Measurements from ENCODE around the gene SHROOM3. TPM values are rescaled to one million over a fixed set of nuclear protein-coding genes. Genes with fewer than 3 reads are reported as not detected.
"Not testable (repeated sequence)": the region's sequence is repeated elsewhere in the genome, so short reads cannot be mapped to it uniquely, and the experiment has no call there.

SHROOM3 gene
- total RNA-seq, 2 donors from 2014 or later = 139 to 171 TPM

DNA sequence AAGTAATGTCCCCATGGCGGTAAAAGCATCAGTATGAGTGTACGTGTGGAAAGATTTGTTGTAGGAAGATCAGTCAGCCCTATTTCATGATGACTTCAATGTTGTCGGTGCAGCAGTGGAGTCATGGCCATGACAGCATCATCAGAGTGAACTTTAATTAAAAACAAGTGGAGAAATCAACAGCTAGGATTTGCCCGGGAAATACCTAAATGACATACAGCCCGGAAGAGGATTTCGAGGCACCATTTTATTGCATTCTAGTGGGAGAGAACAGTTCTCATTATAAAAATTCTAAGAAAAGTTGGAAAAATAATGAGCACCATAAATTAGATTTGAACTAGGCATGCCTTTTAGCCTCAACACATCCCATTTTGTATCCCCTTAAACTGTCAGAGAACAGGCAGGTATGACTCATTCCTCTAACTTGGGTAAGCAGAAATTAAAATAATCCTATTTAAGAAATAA is 170.1 kb downstream of the SHROOM3 start:
- Histone ChIP-seq H3K27ac (peak overlapping the region; percentile 56 to 66), H3K27me3 (replicated peaks; ENCODE audit: insufficient read depth) (no peaks in the 10 kb centered on the region), H3K4me3 (peak overlapping the region; percentile 10), H3K9me3 (no peaks in the 10 kb centered on the region), H3K36me3 (no peaks in the 10 kb centered on the region), H3K4me1 (ENCODE audit: control insufficient read depth in 1 of 2, low read depth in 2 of 2) (peaks cover 40 to 95% of the 10 kb centered on the region in 2 donors)
- DNase-seq (ENCODE audit: low spot score) (no peak), ATAC-seq (ENCODE audit: insufficient number of reproducible peaks, low FRiP score, low read depth) (no peak)
- TF ChIP-seq, protein P1, sequence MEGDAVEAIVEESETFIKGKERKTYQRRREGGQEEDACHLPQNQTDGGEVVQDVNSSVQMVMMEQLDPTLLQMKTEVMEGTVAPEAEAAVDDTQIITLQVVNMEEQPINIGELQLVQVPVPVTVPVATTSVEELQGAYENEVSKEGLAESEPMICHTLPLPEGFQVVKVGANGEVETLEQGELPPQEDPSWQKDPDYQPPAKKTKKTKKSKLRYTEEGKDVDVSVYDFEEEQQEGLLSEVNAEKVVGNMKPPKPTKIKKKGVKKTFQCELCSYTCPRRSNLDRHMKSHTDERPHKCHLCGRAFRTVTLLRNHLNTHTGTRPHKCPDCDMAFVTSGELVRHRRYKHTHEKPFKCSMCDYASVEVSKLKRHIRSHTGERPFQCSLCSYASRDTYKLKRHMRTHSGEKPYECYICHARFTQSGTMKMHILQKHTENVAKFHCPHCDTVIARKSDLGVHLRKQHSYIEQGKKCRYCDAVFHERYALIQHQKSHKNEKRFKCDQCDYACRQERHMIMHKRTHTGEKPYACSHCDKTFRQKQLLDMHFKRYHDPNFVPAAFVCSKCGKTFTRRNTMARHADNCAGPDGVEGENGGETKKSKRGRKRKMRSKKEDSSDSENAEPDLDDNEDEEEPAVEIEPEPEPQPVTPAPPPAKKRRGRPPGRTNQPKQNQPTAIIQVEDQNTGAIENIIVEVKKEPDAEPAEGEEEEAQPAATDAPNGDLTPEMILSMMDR (IDR thresholded peaks at IDR 0.05) = no peak

DNA sequence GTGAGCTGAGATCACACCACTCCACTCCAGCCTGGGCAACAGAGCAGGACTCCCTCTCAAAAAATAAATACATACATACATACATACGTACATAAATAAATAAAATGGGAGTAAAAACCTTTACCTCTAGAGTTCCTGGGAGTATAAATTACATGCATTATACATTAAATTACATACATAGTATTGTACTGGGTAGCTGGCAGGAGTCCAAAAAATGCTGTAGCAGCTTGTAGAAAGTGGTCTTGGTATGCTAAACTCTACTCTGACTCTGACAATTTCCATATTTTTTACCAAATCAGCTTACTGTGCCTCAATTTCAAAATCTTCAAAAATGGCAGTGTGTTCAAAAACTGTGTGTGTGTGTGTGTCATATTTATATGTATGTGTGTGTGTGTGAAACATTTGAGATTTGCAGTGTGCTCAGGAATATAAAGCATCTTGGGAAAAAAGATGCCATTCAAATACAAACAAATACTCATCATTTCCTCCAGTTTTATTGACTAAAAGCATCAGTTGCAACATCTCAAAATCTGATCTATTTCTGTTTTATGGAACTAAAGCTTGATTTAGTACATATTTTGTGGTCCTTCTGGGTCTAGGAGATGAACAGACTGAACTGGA is 171.7 kb downstream of the SHROOM3 start:
- no peak overlapping the region for H3K4me3 ChIP-seq
- ATAC-seq (ENCODE audit: insufficient number of reproducible peaks, low FRiP score, low read depth) (no peak), DNase-seq (ENCODE audit: low spot score) (no peak)
- no peaks in the 10 kb centered on the region for H3K27me3 ChIP-seq (replicated peaks; ENCODE audit: insufficient read depth)
- H3K9me3 ChIP-seq = no peaks in the 10 kb centered on the region
- TF ChIP-seq, protein P1 (IDR thresholded peaks at IDR 0.05) = no peak
- H3K4me1 ChIP-seq (ENCODE audit: control insufficient read depth in 1 of 2, low read depth in 2 of 2) = peaks cover 43 to 95% of the 10 kb centered on the region in 2 donors
- H3K27ac ChIP-seq = peak overlapping the region; percentile 85 to 90
- no peaks in the 10 kb centered on the region for H3K36me3 ChIP-seq

DNA sequence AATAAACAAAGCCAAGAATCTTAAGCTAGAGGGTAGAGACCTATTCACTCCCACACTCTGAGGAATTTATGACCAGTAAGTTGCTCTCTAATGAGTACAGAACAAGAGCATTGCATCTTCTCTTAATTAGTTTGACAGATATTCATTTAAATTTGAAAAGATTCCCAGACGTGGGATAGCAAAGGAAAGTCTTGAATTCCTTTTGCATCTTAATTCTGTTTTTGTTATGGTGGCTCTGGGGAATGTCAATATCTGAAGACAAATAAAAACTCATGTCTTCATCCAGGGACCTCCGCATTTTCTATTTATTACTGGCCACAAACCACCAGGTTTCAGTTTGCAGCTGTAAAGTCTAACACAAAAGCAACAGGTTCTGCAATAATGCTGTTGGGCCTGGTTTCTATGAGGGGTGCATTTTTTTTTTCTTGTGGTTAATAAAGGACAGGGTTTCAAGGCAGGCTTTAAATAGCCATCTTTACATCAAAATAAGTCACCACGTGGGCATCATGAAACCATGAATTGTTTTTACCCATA is 172.3 kb downstream of the SHROOM3 start:
- no peak overlapping the region for H3K4me3 ChIP-seq
- H3K27ac ChIP-seq = peak overlapping the region; percentile 85 to 90
- no peaks in the 10 kb centered on the region for H3K9me3 ChIP-seq
- peaks cover 44 to 95% of the 10 kb centered on the region in 2 donors for H3K4me1 ChIP-seq (ENCODE audit: control insufficient read depth in 1 of 2, low read depth in 2 of 2)
- TF ChIP-seq, protein P1 (IDR thresholded peaks at IDR 0.05) = no peak
- ATAC-seq (ENCODE audit: insufficient number of reproducible peaks, low FRiP score, low read depth) = no peak
- no peaks in the 10 kb centered on the region for H3K36me3 ChIP-seq
- DNase-seq (ENCODE audit: low spot score) = no peak
- H3K27me3 ChIP-seq (replicated peaks; ENCODE audit: insufficient read depth) = no peaks in the 10 kb centered on the region

DNA sequence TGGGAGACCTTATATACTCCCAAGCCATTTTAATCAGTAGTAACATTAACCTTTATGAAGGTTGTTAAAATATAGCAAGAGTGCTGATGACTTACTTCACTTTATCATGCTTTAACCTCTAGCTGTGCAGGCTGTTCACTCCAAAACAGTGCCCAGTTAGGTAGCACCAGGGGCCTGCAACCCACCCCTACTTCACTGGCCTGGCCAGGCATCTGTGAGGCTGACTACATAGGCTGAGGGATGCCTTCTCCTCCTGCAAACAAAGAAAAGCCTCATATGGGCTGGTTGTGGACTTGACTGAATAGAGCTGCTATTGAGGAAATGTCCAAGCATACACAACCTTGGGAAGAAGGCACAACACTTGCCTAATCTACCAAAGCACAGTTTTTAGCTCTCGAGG is 172.8 kb downstream of the SHROOM3 start:
- no peak overlapping the region for H3K4me3 ChIP-seq
- ATAC-seq (ENCODE audit: insufficient number of reproducible peaks, low FRiP score, low read depth) (no peak), DNase-seq (ENCODE audit: low spot score) (no peak)
- no peaks in the 10 kb centered on the region for H3K27me3 ChIP-seq (replicated peaks; ENCODE audit: insufficient read depth)
- TF ChIP-seq, protein P1 (IDR thresholded peaks at IDR 0.05) = no peak
- H3K27ac ChIP-seq = peak overlapping the region; percentile 85 to 90
- H3K4me1 ChIP-seq (ENCODE audit: control insufficient read depth in 1 of 2, low read depth in 2 of 2) = peaks cover 46 to 95% of the 10 kb centered on the region in 2 donors
- no peaks in the 10 kb centered on the region for H3K9me3 ChIP-seq
- no peaks in the 10 kb centered on the region for H3K36me3 ChIP-seq

DNA sequence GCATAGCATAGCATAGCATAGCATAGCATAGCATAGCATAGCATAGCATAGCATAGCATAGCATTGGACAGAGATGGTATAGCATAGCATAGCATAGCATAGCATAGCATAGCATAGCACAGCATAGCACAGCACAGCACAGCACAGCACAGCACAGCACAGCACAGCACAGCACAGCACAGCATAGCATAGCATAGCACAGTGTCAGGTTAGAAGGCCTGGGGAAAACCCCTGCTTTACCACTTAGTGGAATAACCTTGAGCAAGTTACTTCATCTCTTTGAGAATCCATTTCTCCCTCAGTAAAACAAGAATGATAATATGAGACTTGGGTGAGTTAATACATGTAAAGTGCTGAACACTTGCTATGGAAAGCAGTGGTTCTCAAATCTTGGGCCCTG is 173.5 kb downstream of the SHROOM3 start:
- not testable (repeated sequence) for H3K36me3 ChIP-seq; ATAC-seq (ENCODE audit: insufficient number of reproducible peaks, low FRiP score, low read depth); H3K9me3 ChIP-seq; H3K27me3 ChIP-seq (replicated peaks; ENCODE audit: insufficient read depth); DNase-seq (ENCODE audit: low spot score); H3K4me3 ChIP-seq
- Histone ChIP-seq H3K4me1 (ENCODE audit: control insufficient read depth in 1 of 2, low read depth in 2 of 2) (peaks cover 50 to 95% of the 10 kb centered on the region in 2 donors), H3K27ac (peak overlapping the region; percentile 85 to 90)
